Upper lobe of left lung (tissue), 6 donors: ENCODE data around the gene SPATA19. TPM values are rescaled to one million over a fixed set of nuclear protein-coding genes. Genes with fewer than 3 reads are reported as not detected.
A peak's percentile ranks its signal among the peaks of the same experiment; 100 is the strongest.
"Not testable (repeated sequence)": the region's sequence is repeated elsewhere in the genome, so short reads cannot be mapped to it uniquely, and the experiment has no call there.

ENCODE experiments used
- ATAC-seq, 2 donors: fragments of 200-7000 bp; cut with Tn5 transposase; one replicate each; pipeline ENCODE4 v1.9.1; 2022; ENCODE audit warnings: mild to moderate bottlenecking in 2 of 2, moderate library complexity in 2 of 2; ENCODE audit not compliant: low FRiP score in 2 of 2
- DNase-seq, 2 donors: peaks; one replicate each; pipeline ENCODE4 v3.0.0-alpha.2; 2019 to 2020
- H3K27ac ChIP-seq, 4 donors: fragments of 200-600 bp; sonication (generic); one replicate each; pipeline ENCODE4 v1.5.1; 2016 to 2019
- H3K27me3 ChIP-seq, 4 donors: fragments of 200-600 bp; sonication (generic); one replicate each; pipeline ENCODE4 v1.5.1; 2017 to 2019
- H3K36me3 ChIP-seq, 4 donors: fragments of 200-600 bp; sonication (generic); one replicate each; pipeline ENCODE4 v1.5.1; 2016 to 2019
- H3K4me1 ChIP-seq, 4 donors: fragments of 200-600 bp; sonication (generic); one replicate each; pipeline ENCODE4 v1.5.1; 2018 to 2019
- H3K4me3 ChIP-seq, 4 donors: fragments of 200-600 bp; sonication (generic); one replicate each; pipeline ENCODE4 v1.5.1; 2017 to 2019; ENCODE audit warnings: mild to moderate bottlenecking in 2 of 4, moderate library complexity in 1 of 4
- H3K9me3 ChIP-seq, 4 donors: fragments of 200-600 bp; sonication (generic); one replicate each; pipeline ENCODE4 v1.5.1; 2018 to 2019
- CTCF ChIP-seq, 6 experiments: fragments of 450-650 bp in 4 of 6; fragments of 200-600 bp in 2 of 6; sonication (generic) in 2 of 6; IDR thresholded peaks; one replicate each; pipeline ENCODE4 v1.5.1; 2016 to 2019; ENCODE audit warnings: antibody characterized with exemption in 6 of 6
- EP300 ChIP-seq, 4 donors: sonication (generic); formaldehyde crosslinking; IDR thresholded peaks; one replicate each; pipeline ENCODE4 v1.5.1; 2017; ENCODE audit warnings: antibody characterized with exemption in 4 of 4, control low read depth in 2 of 4
- POLR2A ChIP-seq, 4 donors: fragments of 450-650 bp; IDR thresholded peaks; one replicate each; pipeline ENCODE4 v1.5.1; 2016 to 2017; ENCODE audit warnings: antibody characterized with exemption in 4 of 4, mild to moderate bottlenecking in 2 of 4
- POLR2AphosphoS5 ChIP-seq, 2 donors: sonication (generic); formaldehyde crosslinking; IDR thresholded peaks; one replicate each; pipeline ENCODE4 v1.5.1; 2017; ENCODE audit warnings: antibody characterized with exemption in 2 of 2
- WGBS, 2 donors: methylation state at CpG; one replicate each; pipeline ENCODE4 v1.1.5; 2017 to 2018; 5-methylcytosine and 5-hydroxymethylcytosine counted together
- total RNA-seq, 6 donors: library from RNA; depleted of rRNA in 4 of 6; stranded (reverse); fragments of >200 nt in 4 of 6; gene quantifications; one replicate each; pipeline versions ENCODE4 v1.1.0 to v1.2.1, GENCODE V29; 2016 to 2021
- donor health status: DM: no; HTN: no; CAD: no; lungs with moderate emphysema.
- donor health status: DM: no; HTN: yes; CAD: no; lungs with severe emphysema.

The SPATA19 gene
- total RNA-seq, 6 donors from 2014 or later = not detected

- no peaks in the 10 kb centered on the region for H3K9me3 ChIP-seq
- TF ChIP-seq CTCF (IDR thresholded peaks at IDR 0.05) = no peak
- no peak for TF ChIP-seq POLR2A (IDR thresholded peaks at IDR 0.05)
- TF ChIP-seq POLR2AphosphoS5 (IDR thresholded peaks at IDR 0.05) = no peak
- H3K4me1 ChIP-seq = no peaks in the 10 kb centered on the region
- no peak overlapping the region for H3K27ac ChIP-seq
- H3K27me3 ChIP-seq = no peaks in the 10 kb centered on the region
- H3K36me3 ChIP-seq = no peaks in the 10 kb centered on the region
- no peak for ATAC-seq
- no peak overlapping the region for H3K4me3 ChIP-seq
- DNase-seq = no peak
Measured at GRCh38 chr11:133867456-133867855, 22.1 kb upstream of the SPATA19 start.

- WGBS, 2 donors = 90 to 96% methylated on average over 10 to 11 of the region's 11 CpGs
- Histone ChIP-seq H3K36me3 (no peaks in the 10 kb centered on the region), H3K4me3 (no peak overlapping the region), H3K9me3 (no peaks in the 10 kb centered on the region), H3K27me3 (no peaks in the 10 kb centered on the region), H3K4me1 (no peaks in the 10 kb centered on the region), H3K27ac (no peak overlapping the region)
- ATAC-seq (peak in 1 of 2 donors; percentile 22), DNase-seq (peak in 1 of 2 donors; percentile 63)
- no peak for TF ChIP-seq POLR2AphosphoS5 (IDR thresholded peaks at IDR 0.05)
- no peak for TF ChIP-seq EP300 (IDR thresholded peaks at IDR 0.05)
Measured at GRCh38 chr11:133865466-133865865, 20.2 kb upstream of the SPATA19 start.

GRCh38 chr11:133864756-133865155 is 19.4 kb upstream of the SPATA19 start:
- ATAC-seq (peak in 1 of 2 donors; percentile 37), DNase-seq (peak in 1 of 2 donors; percentile 78)
- 93 to 97% methylated on average over 13 to 25 of the region's 26 CpGs for WGBS, 2 donors
- Histone ChIP-seq H3K36me3 (no peaks in the 10 kb centered on the region), H3K4me3 (no peak overlapping the region), H3K4me1 (no peaks in the 10 kb centered on the region), H3K27me3 (no peaks in the 10 kb centered on the region), H3K27ac (no peak overlapping the region), H3K9me3 (no peaks in the 10 kb centered on the region)
- TF ChIP-seq CTCF (IDR thresholded peaks at IDR 0.05) (no peak), POLR2AphosphoS5 (IDR thresholded peaks at IDR 0.05) (no peak), EP300 (IDR thresholded peaks at IDR 0.05) (no peak), POLR2A (IDR thresholded peaks at IDR 0.05) (no peak)

GRCh38 chr11:133860151-133860550 is 14.8 kb upstream of the SPATA19 start:
- TF ChIP-seq POLR2AphosphoS5 (IDR thresholded peaks at IDR 0.05) (no peak), EP300 (IDR thresholded peaks at IDR 0.05) (no peak), CTCF (IDR thresholded peaks at IDR 0.05) (no peak), POLR2A (IDR thresholded peaks at IDR 0.05) (no peak)
- no peaks in the 10 kb centered on the region for H3K36me3 ChIP-seq
- ATAC-seq (no peak), DNase-seq (no peak)
- no peak overlapping the region for H3K4me3 ChIP-seq
- no peaks in the 10 kb centered on the region for H3K4me1 ChIP-seq
- H3K9me3 ChIP-seq = no peaks in the 10 kb centered on the region
- H3K27me3 ChIP-seq = no peaks in the 10 kb centered on the region
- 83 to 88% methylated on average over 6 of the region's 6 CpGs for WGBS, 2 donors
- no peak overlapping the region for H3K27ac ChIP-seq

- not testable (repeated sequence) for ATAC-seq, H3K9me3 ChIP-seq, H3K27ac ChIP-seq, H3K4me3 ChIP-seq, H3K36me3 ChIP-seq, H3K27me3 ChIP-seq, DNase-seq, H3K4me1 ChIP-seq
- WGBS, 2 donors = 52 to 56% methylated on average over 13 of the region's 13 CpGs
Measured at GRCh38 chr11:133854330-133854960, 9.1 kb upstream of the SPATA19 start.

- H3K27me3 ChIP-seq = no peaks in the 10 kb centered on the region
- no peaks in the 10 kb centered on the region for H3K36me3 ChIP-seq
- 59 to 77% methylated on average over 4 to 6 of the region's 6 CpGs for whole genome bisulfite sequencing, 2 donors
- TF ChIP-seq POLR2AphosphoS5 (IDR thresholded peaks at IDR 0.05) (no peak), CTCF (IDR thresholded peaks at IDR 0.05) (no peak), POLR2A (IDR thresholded peaks at IDR 0.05) (no peak), EP300 (IDR thresholded peaks at IDR 0.05) (no peak)
- H3K4me1 ChIP-seq = no peaks in the 10 kb centered on the region
- H3K4me3 ChIP-seq = no peak overlapping the region
- no peak overlapping the region for H3K27ac ChIP-seq
- no peaks in the 10 kb centered on the region for H3K9me3 ChIP-seq
- no peak for DNase-seq
- no peak for ATAC-seq
Measured at GRCh38 chr11:133844217-133844616, 1.1 kb downstream of the SPATA19 start.
